Embryonic facial prominence (tissue), 1 donor: ENCODE measurements around the gene CNTN4.

Source experiments
- DNase-seq: peaks from one replicate; pipeline ENCODE4 v3.0.0-alpha.2; 2016; ENCODE audit errors: extremely low spot score

The CNTN4 gene

DNA sequence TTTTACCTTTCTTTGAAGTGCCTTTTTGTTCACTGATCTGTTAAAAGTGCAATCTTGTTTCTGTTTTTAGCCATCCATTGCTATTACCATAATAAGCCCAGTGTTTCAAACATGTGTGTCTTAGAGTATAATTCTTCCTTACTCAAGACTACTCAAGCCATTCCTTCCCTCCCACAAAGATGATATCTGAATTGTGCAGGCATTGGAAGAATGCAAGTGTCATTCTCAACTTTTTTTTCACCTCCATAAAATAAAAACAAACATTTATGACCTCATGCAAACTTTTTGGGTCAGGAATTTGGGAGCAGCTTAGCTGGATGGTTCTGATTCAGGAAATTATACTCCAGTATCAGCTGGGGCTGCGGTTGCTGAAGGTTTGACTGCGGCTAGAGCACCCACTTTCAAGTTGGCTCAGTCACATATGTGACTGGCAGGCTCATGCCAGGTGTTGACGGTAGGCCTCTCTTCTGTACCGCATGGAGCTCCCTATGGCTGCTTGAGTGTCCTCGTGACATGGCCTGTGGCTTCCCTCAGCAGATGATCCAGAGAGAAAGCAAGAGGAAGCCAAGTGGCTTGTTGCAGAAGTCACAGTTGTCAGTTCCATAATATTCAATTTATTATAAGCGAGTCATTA, 490.8 kb downstream of the CNTN4 start:
- no peak for DNase-seq

GRCh38 chr3:2595486-2595885, 496.8 kb downstream of the CNTN4 start:
- no peak for DNase-seq

- DNase-seq: no peak
These were observed 498.9 kb downstream of the CNTN4 start for GRCh38 chr3:2597615-2598014.

DNA sequence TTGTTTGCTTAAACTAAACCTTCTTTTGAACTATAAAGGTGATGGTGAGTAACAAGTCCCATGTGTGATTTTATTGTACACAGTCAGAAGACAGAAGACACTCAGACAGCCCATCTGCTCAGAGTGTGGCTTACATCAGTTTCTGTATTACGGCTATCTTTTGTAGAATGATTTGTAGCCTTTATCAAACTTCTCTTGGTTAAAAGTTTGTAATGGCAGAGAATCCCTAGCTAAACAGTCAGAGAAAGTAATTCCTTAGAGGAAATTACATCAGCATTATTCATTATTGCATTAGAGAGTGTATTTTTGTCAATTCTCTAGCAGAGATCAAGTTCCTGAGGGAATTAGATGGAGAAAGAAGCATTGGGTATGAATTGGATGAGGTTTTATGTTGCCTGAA, 500.8 kb downstream of the CNTN4 start:
- DNase-seq: no peak

DNA sequence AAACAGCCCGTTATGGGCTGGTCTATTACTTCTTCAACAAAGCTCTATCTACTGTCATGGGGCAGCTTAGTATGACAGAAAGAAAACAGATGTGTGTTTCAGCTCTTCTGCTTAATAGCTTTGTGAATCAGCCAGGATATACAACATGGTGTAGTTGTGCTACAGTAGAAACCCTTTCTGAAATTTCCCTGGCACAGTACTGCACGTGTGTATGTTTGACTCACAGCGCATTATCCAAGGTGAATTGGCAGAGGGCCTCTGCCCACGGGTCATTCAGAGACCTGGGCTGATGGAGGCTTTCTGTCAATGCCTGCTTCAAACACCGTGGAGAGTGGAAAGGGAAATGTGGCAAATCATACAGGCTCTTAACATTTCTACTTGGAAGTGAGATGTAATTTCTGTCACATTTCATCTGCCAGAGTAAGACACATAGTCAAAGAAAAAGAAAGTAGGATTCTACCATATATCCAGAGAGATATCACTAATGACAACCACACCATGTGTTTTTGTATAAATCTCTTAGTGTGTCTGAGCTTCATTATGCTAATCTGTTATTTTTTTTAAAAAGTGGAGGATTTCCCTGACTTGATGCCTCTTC, 505.1 kb downstream of the CNTN4 start:
- DNase-seq: no peak

GRCh38 chr3:2614578-2614977, 515.9 kb downstream of the CNTN4 start:
- DNase-seq: no peak

DNA sequence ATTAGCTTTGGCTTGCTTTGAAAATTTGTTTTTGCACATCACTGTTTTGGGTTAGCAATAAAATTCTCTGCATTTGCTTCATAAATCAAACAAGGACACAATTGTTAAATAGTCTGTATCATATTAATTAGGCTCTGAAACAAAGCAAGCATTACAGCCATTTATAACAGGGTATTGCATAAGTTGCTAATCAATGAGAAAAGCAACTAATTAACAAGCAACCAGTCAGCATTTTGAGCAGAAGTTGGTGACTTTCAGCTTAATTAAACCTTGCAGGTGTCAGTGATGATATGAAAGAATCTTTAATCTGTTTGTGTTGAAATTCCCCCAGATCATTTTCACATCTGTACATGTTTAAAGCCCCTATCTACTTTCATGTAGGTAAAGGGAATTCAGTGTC, 516.4 kb downstream of the CNTN4 start:
- DNase-seq: no peak

DNA sequence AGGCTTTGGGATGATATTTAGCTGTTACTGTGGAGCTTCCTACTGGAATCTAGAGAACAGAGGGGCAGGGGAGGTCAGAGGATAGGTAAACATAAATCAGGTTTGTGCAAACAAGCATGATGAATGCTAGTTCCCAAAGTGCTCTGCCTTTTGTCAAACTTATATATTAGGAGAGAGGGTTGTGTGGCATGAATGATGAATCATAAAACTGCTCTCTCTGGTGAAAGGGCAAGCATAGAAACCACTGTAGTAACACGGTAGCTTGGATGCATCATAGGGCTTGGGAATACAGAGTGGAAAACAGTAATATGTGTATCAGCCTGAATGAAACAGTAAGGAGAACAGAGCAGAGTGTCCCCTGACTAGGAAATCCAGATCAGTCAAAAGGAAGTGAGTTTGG, 524.8 kb downstream of the CNTN4 start:
- no peak for DNase-seq

- DNase-seq: no peak
These were observed 529.5 kb downstream of the CNTN4 start for GRCh38 chr3:2628117-2628516.

DNA sequence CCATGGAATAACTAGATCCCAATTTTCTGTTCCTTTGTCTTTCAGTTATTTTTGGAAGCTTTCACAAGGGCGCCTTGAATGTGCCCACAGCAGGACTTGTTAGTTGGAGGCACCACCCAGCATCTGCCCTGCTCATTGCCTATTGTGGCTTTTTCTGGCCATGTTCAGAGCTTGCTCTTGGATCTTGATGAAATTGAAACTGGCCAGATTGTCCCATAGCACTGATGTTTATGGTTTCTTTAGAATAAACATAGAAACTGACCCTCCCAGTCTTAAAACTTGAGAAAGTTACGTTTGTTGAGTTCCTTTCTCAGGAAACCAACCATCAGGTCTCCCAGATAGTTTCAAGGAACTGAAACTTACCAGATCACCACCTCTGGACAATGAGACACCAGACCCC, 536.8 kb downstream of the CNTN4 start:
- no peak for DNase-seq

GRCh38 chr3:2643606-2644005, 544.9 kb downstream of the CNTN4 start:
- no peak for DNase-seq

DNA sequence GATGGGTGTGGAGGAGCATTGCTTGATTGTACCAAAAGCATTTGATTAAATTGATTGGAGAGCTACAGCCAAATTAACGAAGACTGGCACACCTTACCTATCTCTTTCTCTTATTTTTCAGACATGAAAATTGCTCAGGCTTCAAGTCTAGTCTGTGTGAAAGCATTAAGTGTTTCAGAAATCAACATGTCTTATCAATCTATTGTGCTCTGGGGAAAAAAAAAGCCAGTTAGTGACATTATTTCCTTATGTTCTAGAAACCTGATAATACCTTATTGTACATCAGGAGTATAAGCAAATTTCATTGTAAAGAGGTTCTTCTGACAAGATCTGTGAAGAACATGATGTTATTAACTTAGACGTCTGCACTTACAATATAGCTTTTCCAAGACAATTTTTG, 546.3 kb downstream of the CNTN4 start:
- no peak for DNase-seq

DNA sequence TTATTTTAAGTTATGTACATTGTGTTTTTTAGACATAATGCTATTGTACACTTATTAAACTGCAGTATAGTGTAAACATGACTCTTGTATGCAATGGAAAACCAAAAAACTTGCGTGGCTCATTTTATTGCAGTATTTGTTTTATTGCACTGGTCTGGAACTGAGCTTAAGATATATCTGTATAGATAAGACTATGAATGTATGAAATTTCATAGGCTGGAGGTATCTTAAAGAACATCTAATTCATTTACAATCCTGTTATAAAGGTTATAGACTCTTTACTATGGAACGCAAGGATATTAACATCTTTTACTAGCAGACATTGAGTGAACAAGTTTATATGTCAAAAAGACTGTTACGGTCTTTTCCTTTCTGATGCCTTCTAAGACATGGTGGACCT, 552.1 kb downstream of the CNTN4 start:
- no peak for DNase-seq

- DNase-seq: no peak
These were observed 553.7 kb downstream of the CNTN4 start for GRCh38 chr3:2652386-2652785.

GRCh38 chr3:2653706-2654105, 555.0 kb downstream of the CNTN4 start:
- DNase-seq: no peak

DNA sequence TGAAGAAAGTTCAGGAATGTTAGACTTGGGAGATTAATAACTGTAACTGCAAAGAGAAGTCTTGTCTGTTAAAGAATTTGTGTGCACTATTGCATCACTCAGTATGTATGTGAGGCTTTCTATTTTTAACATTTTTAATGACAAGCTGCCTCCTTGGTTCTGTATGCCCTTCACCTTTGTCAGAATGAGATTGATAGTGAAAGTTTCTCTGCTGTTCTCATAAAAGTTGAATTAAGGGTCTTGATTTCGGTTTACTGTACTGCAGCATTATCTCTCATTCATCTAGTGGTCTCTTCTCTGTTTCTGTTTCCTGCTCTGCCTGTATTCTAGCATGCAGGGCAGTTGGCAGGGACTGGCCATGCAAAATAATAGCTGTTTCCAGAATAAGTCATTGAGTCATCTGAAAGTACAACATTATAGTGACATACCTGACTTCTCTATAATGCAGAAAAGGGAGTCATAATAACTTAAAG, 556.6 kb downstream of the CNTN4 start:
- DNase-seq: no peak

GRCh38 chr3:2656806-2657777, 558.4 kb downstream of the CNTN4 start:
- no peak for DNase-seq

DNA sequence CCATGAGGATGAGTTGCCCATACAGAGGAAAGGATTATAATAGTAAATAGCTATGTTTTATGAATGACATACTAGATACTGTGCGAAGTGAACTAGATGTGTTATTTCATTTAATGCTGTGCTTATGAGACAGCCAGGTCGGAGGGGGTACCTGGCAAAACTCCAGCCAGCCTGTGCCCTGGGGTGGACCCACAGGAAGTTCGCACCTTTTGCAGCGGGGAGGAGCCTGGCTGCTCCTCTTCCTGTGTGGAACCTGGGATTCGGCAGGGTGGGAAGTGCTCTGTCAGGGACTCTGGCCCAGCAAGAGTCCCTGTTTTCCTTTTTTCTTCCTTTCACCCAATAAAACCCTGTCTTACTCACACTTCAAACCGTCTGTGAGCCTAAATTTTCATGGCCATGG, 559.3 kb downstream of the CNTN4 start:
- DNase-seq: no peak

DNA sequence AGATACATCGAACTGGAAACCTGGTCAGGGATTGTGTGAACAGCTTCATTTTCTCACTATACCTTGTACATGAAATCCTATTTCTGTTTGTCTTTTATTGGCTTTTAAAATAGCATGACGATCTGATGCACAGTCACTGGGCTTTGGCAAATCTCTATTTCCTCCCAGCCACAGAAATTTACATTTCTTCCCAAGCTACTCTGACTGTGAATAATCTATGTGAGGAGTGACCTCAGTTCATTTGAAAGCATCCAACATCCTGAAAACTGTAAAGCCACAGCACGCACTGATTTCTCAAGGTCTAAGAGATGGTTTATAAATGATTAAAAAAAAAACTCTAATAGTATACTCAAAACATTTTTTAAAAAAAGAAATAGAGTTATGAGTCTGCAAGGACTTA, 561.2 kb downstream of the CNTN4 start:
- DNase-seq: no peak

DNA sequence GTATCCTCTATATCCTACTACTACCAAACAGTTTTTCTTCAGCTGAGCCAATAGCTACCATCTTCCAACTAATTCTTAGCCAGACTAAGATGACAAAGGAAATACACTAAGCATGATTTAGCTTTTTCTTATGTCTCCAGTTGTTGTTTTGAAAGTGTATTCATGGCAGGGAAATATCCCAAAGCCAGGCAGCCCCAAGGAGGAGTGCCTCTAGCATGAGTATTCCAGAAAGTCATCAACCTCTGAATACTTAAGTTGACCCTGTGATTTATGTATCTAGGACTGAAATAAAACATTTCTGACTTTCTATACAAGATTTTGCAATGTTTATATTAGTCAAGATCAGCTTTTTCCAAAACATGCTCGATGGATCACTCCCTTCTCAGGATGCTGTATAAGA, 562.4 kb downstream of the CNTN4 start:
- DNase-seq: no peak

- no peak for DNase-seq
These were observed 578.8 kb downstream of the CNTN4 start for GRCh38 chr3:2677501-2677900.

DNA sequence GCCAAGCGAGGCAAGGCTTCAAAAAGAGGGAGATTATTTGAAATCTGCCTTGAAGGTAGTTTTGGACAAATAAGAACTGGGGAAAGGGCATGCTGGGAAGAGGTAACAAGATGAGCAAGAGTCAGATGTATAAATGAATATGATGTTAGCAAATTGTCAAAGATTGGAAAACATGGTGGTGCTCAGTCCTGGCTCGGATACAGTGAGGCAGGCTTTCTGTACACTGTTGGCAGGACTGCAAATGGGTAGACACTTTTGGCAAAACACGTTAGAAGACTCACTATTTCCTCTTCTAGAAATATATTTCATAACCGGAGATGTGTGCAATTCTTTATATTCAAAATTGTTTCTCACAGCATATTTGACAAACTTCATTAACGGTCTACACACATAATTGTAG, 581.6 kb downstream of the CNTN4 start:
- DNase-seq: no peak

DNA sequence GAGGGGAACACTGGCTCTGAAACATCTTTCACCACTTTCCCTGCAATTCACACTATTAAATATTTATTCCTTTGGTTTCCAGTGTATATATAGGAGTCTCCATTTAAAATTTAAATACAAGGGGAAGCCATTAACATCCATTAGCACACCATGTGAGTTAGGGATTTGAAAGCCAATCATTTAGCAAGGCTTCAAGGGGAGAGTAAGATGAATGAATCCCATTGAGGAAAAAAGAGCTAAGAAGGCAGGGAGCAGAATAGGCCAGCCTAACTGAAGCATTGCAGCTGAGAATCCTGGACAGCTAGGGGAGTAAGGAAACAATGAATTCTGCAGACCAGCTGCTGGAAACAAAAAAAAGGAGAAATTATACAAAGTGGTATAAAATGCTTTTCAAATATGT, 585.4 kb downstream of the CNTN4 start:
- DNase-seq: no peak
